Liver (tissue), 9 donors: ENCODE data around the gene TPRN. TPM values are rescaled to one million over a fixed set of nuclear protein-coding genes. Genes with fewer than 3 reads are reported as not detected.

Experiments used
- DNase-seq: peaks from one replicate; pipeline ENCODE4 v3.0.0-alpha.2; 2017; ENCODE audit warnings: low spot score
- H3K27ac ChIP-seq, 2 donors: one replicate each; pipeline ENCODE4 v1.7.0; 2013; ENCODE audit warnings: inconsistent platforms in 2 of 2, low read length in 2 of 2, control low read depth in 1 of 2, low read depth in 1 of 2, mild to moderate bottlenecking in 1 of 2
- H3K27me3 ChIP-seq, 4 donors: one replicate each; pipeline versions ENCODE4 v1.6.1 to v1.7.0; 2013; ENCODE audit warnings: low read length in 3 of 4, inconsistent platforms in 1 of 4, mild to moderate bottlenecking in 1 of 4, moderate library complexity in 1 of 4; ENCODE audit not compliant: control insufficient read depth in 4 of 4, insufficient read depth in 4 of 4
- H3K36me3 ChIP-seq, 4 donors: one replicate each; pipeline versions ENCODE4 v1.6.1 to v1.7.0; 2013; ENCODE audit warnings: low read length in 3 of 4, mild to moderate bottlenecking in 3 of 4, low read depth in 1 of 4, moderate library complexity in 1 of 4; ENCODE audit not compliant: control insufficient read depth in 4 of 4, insufficient read depth in 3 of 4
- H3K4me1 ChIP-seq, 4 donors: one replicate each; pipeline versions ENCODE4 v1.6.1 to v1.7.0; 2013; ENCODE audit warnings: low read length in 3 of 4, mild to moderate bottlenecking in 3 of 4, moderate library complexity in 1 of 4; ENCODE audit not compliant: control insufficient read depth in 4 of 4, insufficient read depth in 4 of 4
- H3K4me3 ChIP-seq, 3 donors: one replicate each; pipeline versions ENCODE4 v1.6.1 to v1.7.0; 2013; ENCODE audit warnings: low read length in 3 of 3, control low read depth in 1 of 3, low read depth in 1 of 3, mild to moderate bottlenecking in 1 of 3
- H3K9ac ChIP-seq, 2 donors: one replicate each; pipeline ENCODE4 v1.7.0; 2013; ENCODE audit warnings: low read length in 2 of 2, mild to moderate bottlenecking in 2 of 2, moderate library complexity in 2 of 2, control low read depth in 1 of 2, low read depth in 1 of 2
- H3K9me3 ChIP-seq, 4 donors: one replicate each; pipeline versions ENCODE4 v1.6.1 to v1.7.0; 2013; ENCODE audit warnings: low read length in 3 of 4; ENCODE audit not compliant: control insufficient read depth in 4 of 4
- EGR1 ChIP-seq, 2 donors: IDR thresholded peaks; 2 replicates each; pipeline ENCODE4 v1.6.1; 2016 to 2018; ENCODE audit warnings: antibody characterized with exemption in 2 of 2, low read depth in 2 of 2
- FOXA1 ChIP-seq: IDR thresholded peaks from 2 replicates; pipeline ENCODE4 v1.6.1; 2016; ENCODE audit warnings: antibody characterized with exemption
- FOXA2 ChIP-seq: IDR thresholded peaks from 2 replicates; pipeline ENCODE4 v1.6.1; 2016; ENCODE audit warnings: antibody characterized with exemption
- GABPA ChIP-seq, 2 donors: IDR thresholded peaks in 1 of 2; conservative IDR thresholded peaks in 1 of 2; 2 replicates each; pipeline ENCODE4 v1.6.1; 2016; ENCODE audit warnings: antibody characterized with exemption in 2 of 2, mild to moderate bottlenecking in 1 of 2, moderate library complexity in 1 of 2
- HNF4A ChIP-seq, 2 donors: conservative IDR thresholded peaks; 2 replicates each; pipeline ENCODE4 v1.6.1; 2016; ENCODE audit warnings: antibody characterized with exemption in 2 of 2, mild to moderate bottlenecking in 2 of 2
- HNF4G ChIP-seq: IDR thresholded peaks from 2 replicates; pipeline ENCODE4 v1.6.1; 2016; ENCODE audit warnings: antibody characterized with exemption
- JUND ChIP-seq, 2 donors: IDR thresholded peaks; 2 replicates each; pipeline ENCODE4 v1.6.1; 2016; ENCODE audit warnings: antibody characterized with exemption in 2 of 2
- NR2F2 ChIP-seq: IDR thresholded peaks from 2 replicates; pipeline ENCODE4 v1.6.1; 2016; ENCODE audit warnings: antibody characterized with exemption
- RAD21 ChIP-seq, 2 donors: IDR thresholded peaks; 2 replicates each; pipeline ENCODE4 v1.6.1; 2016; ENCODE audit warnings: antibody characterized with exemption in 2 of 2, mild to moderate bottlenecking in 2 of 2
- SP1 ChIP-seq: IDR thresholded peaks from 2 replicates; pipeline ENCODE4 v1.6.1; 2018; ENCODE audit warnings: antibody characterized with exemption, mild to moderate bottlenecking
- TAF1 ChIP-seq: conservative IDR thresholded peaks from 2 replicates; pipeline ENCODE4 v1.6.1; 2016; ENCODE audit warnings: antibody characterized with exemption, mild to moderate bottlenecking
- YY1 ChIP-seq: IDR thresholded peaks from 2 replicates; pipeline ENCODE4 v1.6.1; 2016; ENCODE audit warnings: antibody characterized with exemption, mild to moderate bottlenecking
- WGBS: extraction: QIAGEN DNeasy Blood & Tissue Kit; methylation state at CpG from one replicate; pipeline ENCODE4 v1.1.7; 2013; 5-methylcytosine and 5-hydroxymethylcytosine counted together
- polyA plus RNA-seq, 2 donors: library from polyadenylated mRNA; stranded (reverse) in 1 of 2; unstranded in 1 of 2; fragments of 200-250 nt in 1 of 2; fragments of >200 nt in 1 of 2; fragmentation: Nextera tagmentation in 1 of 2; extraction: Ambion mirVana in 1 of 2; gene quantifications; one replicate each; pipeline versions ENCODE4 v1.2.1 to v1.2.3, GENCODE V29; 2013 to 2015
- total RNA-seq, 2 donors: library from RNA; depleted of rRNA; stranded (reverse); fragments of >200 nt; gene quantifications; one replicate each; pipeline ENCODE4 v1.2.3, GENCODE V29; 2014
- TF ChIP-seq, protein P1 (sequence below): IDR thresholded peaks from 2 replicates; pipeline ENCODE4 v1.6.1; 2016; ENCODE audit warnings: antibody characterized with exemption, mild to moderate bottlenecking
- TF ChIP-seq, protein P2 (sequence below): IDR thresholded peaks from 2 replicates; pipeline ENCODE4 v1.6.1; 2016; ENCODE audit warnings: antibody characterized with exemption
- TF ChIP-seq, protein P3 (sequence below): fragments of 150-350 bp; IDR thresholded peaks from 2 replicates; pipeline ENCODE4 v1.5.1; 2017; ENCODE audit warnings: improper control_type of control experiment, low read depth, low read length; ENCODE audit not compliant: missing input control
- TF ChIP-seq, protein P4 (sequence below): IDR thresholded peaks from 2 replicates; pipeline ENCODE4 v1.6.1; 2016; ENCODE audit warnings: antibody characterized with exemption
- TF ChIP-seq, protein P5 (sequence below): IDR thresholded peaks from 2 replicates; pipeline ENCODE4 v1.6.1; 2016; ENCODE audit warnings: antibody characterized with exemption
- donor health status: healthy.
- donor health status: healthy.
- donor health status: healthy.
- donor health status: healthy.
- donor health status: healthy.

TPRN gene
- total and polyA plus RNA-seq, 4 donors, result 5.4 to 20.1 (median 11.1) TPM

DNA sequence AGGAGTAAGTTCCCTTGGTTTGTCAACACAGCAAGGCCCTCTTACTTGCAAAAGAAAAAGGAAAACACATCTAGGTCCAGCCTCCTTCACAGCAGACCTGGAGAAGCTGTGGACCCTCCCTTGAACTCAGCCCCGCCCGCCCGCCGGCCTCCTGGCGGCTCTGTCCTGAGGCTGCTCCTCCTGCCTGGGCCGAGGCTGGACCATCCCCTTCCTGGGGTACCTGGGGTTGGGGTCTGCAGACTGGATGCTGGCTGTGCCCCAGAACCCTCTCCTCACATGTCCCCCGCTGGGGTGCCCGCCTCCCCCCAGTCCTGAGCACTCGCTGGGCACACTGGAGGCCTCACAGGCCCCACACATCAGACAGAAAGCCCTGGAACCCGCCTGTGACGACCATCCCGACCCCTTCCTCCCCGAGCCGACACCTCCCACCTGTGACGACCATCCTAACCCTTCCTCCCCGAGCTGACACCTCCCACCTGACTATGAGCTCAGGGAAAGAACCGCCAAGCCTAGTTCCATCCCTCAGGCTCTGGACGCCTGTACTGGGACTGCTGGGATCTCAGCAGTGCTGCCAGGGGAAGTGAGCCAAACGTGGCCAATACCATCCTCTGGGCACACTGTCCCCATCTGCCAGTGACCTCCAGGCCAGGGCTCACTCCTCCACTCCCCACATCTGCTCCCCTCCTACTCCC, 21.5 kb downstream of the TPRN start (continued):
- TF ChIP-seq, protein P1, sequence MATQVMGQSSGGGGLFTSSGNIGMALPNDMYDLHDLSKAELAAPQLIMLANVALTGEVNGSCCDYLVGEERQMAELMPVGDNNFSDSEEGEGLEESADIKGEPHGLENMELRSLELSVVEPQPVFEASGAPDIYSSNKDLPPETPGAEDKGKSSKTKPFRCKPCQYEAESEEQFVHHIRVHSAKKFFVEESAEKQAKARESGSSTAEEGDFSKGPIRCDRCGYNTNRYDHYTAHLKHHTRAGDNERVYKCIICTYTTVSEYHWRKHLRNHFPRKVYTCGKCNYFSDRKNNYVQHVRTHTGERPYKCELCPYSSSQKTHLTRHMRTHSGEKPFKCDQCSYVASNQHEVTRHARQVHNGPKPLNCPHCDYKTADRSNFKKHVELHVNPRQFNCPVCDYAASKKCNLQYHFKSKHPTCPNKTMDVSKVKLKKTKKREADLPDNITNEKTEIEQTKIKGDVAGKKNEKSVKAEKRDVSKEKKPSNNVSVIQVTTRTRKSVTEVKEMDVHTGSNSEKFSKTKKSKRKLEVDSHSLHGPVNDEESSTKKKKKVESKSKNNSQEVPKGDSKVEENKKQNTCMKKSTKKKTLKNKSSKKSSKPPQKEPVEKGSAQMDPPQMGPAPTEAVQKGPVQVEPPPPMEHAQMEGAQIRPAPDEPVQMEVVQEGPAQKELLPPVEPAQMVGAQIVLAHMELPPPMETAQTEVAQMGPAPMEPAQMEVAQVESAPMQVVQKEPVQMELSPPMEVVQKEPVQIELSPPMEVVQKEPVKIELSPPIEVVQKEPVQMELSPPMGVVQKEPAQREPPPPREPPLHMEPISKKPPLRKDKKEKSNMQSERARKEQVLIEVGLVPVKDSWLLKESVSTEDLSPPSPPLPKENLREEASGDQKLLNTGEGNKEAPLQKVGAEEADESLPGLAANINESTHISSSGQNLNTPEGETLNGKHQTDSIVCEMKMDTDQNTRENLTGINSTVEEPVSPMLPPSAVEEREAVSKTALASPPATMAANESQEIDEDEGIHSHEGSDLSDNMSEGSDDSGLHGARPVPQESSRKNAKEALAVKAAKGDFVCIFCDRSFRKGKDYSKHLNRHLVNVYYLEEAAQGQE, result no peak
- no peak for TF ChIP-seq HNF4G
- TF ChIP-seq HNF4A (conservative IDR thresholded peaks at IDR 0.05), result no peak
- no peak for TF ChIP-seq FOXA2
- TF ChIP-seq, protein P2, sequence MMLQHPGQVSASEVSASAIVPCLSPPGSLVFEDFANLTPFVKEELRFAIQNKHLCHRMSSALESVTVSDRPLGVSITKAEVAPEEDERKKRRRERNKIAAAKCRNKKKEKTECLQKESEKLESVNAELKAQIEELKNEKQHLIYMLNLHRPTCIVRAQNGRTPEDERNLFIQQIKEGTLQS, result no peak
- no peak for TF ChIP-seq SP1
- no peak for TF ChIP-seq NR2F2
- TF ChIP-seq FOXA1, result no peak
- no peak for TF ChIP-seq JUND (IDR thresholded peaks at IDR 0.05)

DNA sequence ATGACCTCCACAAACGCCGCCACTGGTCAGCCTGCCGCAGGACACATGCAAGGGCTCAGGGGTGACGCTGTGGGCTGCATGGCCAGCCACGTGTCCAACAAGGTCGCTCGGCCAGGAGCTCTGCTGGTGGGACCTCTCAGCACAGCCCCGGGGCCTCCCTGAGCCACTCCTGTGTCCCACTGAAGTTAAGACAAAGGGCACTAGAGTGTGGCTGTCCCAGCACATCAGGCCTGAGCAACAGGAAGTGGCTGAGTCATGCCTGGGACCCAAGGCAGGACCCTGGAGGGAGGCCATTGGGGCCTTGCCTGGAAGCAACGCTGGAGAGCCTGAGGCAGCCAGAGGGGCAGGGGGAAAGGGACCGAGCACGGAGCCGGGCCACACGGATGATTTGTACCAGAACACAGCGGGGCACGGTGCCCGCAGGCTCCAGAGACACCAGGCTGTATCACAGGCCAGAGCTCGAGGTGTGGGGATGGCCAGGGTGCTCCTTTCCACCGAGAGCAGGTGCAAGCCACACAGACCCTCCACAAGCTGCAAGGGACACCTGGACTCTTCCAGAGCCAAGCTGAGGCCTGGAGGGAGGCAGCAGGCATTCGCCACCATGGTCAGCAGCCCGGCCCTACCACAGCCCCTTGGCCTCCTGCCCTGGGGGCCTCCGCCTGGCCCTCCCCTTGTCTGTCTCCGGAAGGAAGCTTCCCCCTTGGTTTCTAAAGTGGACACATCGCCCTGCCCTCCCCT, 22.2 kb downstream of the TPRN start:
- Histone ChIP-seq H3K27me3 (no peaks in the 10 kb centered on the region), H3K4me3 (no peak overlapping the region), H3K27ac (no peak overlapping the region), H3K9me3 (no peaks in the 10 kb centered on the region), H3K36me3 (peaks cover 11 to 47% (median 22%) of the 10 kb centered on the region in 4 donors), H3K9ac (no peak overlapping the region), H3K4me1 (no peaks in the 10 kb centered on the region)
- TF ChIP-seq, protein P3, sequence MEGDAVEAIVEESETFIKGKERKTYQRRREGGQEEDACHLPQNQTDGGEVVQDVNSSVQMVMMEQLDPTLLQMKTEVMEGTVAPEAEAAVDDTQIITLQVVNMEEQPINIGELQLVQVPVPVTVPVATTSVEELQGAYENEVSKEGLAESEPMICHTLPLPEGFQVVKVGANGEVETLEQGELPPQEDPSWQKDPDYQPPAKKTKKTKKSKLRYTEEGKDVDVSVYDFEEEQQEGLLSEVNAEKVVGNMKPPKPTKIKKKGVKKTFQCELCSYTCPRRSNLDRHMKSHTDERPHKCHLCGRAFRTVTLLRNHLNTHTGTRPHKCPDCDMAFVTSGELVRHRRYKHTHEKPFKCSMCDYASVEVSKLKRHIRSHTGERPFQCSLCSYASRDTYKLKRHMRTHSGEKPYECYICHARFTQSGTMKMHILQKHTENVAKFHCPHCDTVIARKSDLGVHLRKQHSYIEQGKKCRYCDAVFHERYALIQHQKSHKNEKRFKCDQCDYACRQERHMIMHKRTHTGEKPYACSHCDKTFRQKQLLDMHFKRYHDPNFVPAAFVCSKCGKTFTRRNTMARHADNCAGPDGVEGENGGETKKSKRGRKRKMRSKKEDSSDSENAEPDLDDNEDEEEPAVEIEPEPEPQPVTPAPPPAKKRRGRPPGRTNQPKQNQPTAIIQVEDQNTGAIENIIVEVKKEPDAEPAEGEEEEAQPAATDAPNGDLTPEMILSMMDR, result no peak
- TF ChIP-seq EGR1 (IDR thresholded peaks at IDR 0.05; ENCODE audit: low read depth in 2 of 2), result no peak
- TF ChIP-seq, protein P1, result no peak
- no peak for TF ChIP-seq YY1
- no peak for TF ChIP-seq SP1
- no peak for TF ChIP-seq FOXA1
- no peak for TF ChIP-seq TAF1
- TF ChIP-seq, protein P4, sequence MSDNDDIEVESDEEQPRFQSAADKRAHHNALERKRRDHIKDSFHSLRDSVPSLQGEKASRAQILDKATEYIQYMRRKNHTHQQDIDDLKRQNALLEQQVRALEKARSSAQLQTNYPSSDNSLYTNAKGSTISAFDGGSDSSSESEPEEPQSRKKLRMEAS, result no peak
- TF ChIP-seq, protein P5, sequence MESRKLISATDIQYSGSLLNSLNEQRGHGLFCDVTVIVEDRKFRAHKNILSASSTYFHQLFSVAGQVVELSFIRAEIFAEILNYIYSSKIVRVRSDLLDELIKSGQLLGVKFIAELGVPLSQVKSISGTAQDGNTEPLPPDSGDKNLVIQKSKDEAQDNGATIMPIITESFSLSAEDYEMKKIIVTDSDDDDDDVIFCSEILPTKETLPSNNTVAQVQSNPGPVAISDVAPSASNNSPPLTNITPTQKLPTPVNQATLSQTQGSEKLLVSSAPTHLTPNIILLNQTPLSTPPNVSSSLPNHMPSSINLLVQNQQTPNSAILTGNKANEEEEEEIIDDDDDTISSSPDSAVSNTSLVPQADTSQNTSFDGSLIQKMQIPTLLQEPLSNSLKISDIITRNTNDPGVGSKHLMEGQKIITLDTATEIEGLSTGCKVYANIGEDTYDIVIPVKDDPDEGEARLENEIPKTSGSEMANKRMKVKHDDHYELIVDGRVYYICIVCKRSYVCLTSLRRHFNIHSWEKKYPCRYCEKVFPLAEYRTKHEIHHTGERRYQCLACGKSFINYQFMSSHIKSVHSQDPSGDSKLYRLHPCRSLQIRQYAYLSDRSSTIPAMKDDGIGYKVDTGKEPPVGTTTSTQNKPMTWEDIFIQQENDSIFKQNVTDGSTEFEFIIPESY, result no peak
- no peak for TF ChIP-seq JUND (IDR thresholded peaks at IDR 0.05)
- no peak for TF ChIP-seq RAD21 (IDR thresholded peaks at IDR 0.05)
- TF ChIP-seq HNF4G, result no peak
- TF ChIP-seq GABPA (IDR thresholded peaks at IDR 0.05 in 1 of 2, conservative IDR thresholded peaks at IDR 0.05 in 1 of 2), result no peak
- TF ChIP-seq FOXA2, result no peak
- no peak for DNase-seq
- WGBS, result 92% methylated on average over 23 of the region's 23 CpGs
